GM21390 (cell line): ENCODE results near the gene GIGYF1.

Experiments used
- ATAC-seq: cut with Tn5 transposase; IDR thresholded peaks from one replicate; pipeline ENCODE4 v1.9.1; 2021; ENCODE audit not compliant: unreplicated experiment

GIGYF1 gene

DNA sequence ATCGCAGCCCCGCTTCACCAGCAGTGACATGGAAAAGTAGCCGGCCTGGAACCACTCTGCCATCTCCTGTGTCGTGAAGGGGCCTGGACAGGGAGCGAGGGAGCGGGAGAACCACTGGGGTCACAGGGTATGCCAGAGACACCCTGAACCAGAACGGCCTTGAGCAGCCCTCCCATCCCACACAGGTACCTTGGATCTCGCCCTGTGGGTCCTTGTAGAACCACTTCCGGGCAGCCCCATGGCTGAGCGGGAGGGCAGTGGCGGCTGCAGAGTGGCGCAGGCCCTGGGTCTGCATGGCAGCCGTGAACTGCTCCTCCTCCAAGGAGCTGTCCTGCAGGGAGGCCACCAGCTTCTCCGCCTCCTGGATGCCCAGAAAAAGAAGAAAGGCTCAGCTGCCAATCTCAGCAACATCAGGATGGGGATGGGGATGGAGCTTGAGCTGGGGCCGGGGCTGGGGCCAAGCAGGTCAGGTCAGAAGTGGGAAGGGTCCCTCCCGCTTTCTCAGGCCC lies 9.5 kb downstream of the GIGYF1 start:
- no peak for ATAC-seq

- no peak for ATAC-seq
Observed at GRCh38 chr7:100683659-100684533, 10.2 kb downstream of the GIGYF1 start.

DNA sequence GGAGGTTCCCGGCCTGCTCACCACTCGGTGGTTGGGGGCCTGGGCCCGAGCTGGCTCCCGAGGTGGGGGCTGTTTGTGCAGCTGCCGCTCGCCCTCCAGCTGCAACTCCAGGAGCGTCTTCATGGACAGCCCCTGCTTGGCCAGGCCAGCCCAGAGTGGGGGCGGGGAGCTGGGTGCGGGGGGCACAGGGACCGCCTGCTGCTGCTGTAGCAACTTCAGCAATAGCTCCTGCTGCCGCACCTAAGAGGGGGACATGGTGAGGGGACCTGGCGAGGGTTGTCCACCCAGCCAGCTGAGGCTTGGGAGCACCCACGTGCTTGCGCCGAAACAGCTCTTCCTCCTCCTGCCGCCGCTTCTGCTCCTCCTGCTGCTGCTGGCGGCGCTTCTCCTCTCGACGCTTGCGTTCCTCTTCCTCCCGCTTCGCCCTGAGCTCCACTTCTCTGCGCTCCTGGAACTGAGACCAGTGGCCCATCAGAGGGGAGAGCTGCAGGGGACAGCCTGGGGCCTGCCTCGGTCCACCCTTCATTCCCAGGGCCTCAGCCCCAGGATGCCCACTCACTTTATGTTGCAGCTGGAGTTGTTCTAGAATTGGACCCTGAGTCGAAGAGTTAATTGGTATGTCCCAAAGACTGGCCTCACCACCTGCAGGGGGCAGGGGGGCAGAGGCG lies 10.9 kb downstream of the GIGYF1 start:
- ATAC-seq = no peak

- no peak for ATAC-seq
Observed at GRCh38 chr7:100682228-100682741, 11.8 kb downstream of the GIGYF1 start.

DNA sequence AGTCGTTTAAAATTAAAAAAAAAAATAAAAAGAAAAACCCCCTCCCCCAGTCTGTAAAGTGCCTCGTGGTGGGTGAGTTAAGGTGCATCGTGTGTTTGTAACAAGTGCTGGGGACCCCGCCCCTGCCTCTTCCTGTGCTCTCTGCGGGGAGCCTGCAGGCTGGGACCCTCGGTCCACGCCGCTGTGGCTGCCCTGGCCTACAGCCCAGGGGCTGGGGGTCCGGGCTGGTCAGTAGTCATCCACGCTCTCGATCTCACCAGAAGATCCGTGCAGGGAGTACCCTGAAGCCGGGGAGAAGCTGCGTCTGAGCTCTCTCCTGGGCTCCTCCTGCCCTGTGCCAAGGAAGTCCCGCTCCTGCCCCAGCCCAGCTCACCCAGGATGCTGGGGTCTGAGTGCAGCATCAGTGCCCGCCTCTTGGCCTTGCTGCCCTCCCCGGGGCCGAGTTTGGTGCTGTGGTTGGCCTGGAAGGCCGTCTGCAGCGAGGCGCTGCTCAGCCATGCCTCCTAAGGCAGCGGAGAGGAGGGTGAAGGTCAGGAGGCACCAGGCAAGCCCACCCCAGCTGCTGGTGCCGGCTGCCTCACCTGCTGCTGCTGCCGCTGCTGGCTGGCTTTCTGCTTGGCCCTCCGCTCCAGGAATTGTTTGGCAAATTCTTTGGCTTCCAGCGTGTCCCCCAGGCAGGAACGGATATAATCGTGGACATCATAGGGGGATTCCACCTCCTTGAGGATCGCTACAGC lies 12.4 kb downstream of the GIGYF1 start:
- no peak for ATAC-seq

GRCh38 chr7:100680576-100681271 lies 13.3 kb downstream of the GIGYF1 start:
- no peak for ATAC-seq

DNA sequence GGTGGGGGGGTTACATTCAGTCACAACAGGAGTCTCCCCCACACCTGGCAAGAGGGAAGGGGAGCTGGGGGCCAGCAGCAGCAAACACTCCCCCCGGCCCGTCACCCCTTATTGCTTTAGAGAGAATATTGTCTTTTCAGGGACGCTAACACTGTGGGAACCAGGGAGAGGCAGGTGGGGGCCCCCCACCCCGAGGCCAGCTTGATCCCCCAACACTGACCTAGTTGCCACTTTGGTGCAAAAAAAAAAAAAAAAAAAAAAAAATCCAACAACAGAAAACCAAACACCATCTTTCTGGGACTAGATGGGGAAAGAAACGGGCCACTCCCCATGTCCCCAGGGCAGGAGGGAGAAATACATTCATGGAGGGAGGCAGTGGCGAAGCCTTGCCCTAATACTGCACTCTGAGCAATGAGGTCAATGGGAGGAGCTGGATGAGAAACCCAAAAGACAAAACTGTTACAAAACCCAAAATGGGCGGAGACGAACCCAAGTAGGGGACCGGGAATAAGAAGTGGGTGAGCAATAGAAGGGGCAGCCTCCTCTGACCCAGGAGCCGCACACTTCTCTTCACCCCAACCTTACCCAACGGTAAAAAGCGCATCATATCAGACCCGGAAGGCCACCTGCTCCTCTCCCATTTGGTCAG lies 14.0 kb downstream of the GIGYF1 start:
- ATAC-seq = no peak

- ATAC-seq = no peak
Observed at GRCh38 chr7:100679129-100679926, 14.7 kb downstream of the GIGYF1 start.

- no peak for ATAC-seq
Observed at GRCh38 chr7:100678291-100678984, 15.6 kb downstream of the GIGYF1 start.

DNA sequence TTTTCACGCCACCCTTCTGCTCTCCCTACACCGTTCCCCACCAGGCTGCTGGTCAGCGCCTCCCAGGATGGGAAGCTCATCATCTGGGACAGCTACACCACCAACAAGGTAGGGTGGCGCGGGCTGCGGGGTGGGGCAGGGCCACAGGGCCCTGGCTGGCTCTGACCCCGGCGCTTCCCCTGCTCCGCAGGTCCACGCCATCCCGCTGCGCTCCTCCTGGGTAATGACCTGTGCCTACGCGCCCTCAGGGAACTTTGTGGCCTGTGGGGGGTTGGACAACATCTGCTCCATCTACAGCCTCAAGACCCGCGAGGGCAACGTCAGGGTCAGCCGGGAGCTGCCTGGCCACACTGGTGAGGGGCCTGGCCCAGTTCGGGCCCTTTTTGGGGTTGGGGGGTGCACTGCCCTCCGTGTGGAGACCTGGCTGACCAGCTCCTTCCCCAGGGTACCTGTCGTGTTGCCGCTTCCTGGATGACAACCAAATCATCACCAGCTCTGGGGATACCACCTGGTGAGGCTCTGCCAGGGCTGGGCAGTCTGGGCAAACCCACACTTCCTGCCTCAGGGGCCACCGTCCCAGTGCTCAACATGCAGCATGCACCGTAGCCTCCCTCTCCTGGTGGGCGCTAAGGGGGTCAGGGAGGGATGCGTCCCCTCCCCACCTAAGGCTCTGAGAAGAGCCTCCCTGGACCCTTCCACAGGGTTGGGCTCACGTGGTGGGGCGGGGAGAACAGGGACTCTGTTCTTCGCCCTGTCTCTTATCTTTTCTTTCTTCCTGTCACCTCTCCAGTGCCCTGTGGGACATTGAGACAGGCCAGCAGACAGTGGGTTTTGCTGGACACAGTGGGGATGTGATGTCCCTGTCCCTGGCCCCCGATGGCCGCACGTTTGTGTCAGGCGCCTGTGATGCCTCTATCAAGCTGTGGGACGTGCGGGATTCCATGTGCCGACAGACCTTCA lies 16.5 kb downstream of the GIGYF1 start:
- ATAC-seq = no peak

- ATAC-seq = no peak
Observed at GRCh38 chr7:100676501-100677306, 17.3 kb downstream of the GIGYF1 start.

GRCh38 chr7:100675581-100676350 lies 18.3 kb downstream of the GIGYF1 start:
- ATAC-seq = no peak

- ATAC-seq = no peak
Observed at GRCh38 chr7:100675105-100675451, 19.0 kb downstream of the GIGYF1 start.

- no peak for ATAC-seq
Observed at GRCh38 chr7:100674411-100675104, 19.5 kb downstream of the GIGYF1 start.

DNA sequence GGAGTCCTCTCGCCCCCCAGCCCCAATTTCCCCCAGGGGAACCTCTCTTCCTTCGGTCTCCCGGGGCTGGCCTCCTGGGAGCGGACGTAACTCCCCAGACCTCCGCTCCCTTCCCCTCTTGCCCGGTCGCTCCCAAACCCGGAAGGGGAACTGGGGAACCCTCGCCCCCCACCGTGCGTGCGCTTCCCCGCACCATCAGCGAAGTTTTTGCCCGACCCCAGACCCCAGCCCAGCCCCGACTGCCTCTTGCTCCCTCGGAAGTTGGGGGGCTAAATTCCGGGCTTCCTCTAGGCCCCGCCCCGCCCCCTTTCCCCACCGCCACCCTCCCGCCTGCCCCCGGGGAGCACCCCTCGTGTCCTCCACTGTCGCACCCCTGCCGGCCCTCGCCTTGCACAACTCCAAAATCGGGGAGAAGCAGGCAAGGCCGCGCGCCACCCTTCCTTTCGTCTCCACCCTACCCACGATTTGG lies 20.1 kb downstream of the GIGYF1 start:
- no peak for ATAC-seq
